Renal pelvis (tissue), 4 donors: ENCODE data around the gene IL2RA. TPM values are rescaled to one million over a fixed set of nuclear protein-coding genes. Genes with fewer than 3 reads are reported as not detected.

Experiments used
- DNase-seq: peaks from one replicate; pipeline ENCODE4 v3.0.0-alpha.2; 2013
- polyA plus RNA-seq, 3 donors: library from polyadenylated mRNA; unstranded; fragments of 120-200 nt; gene quantifications; one replicate each; pipeline ENCODE4 v1.2.1, GENCODE V29; 2013; ENCODE audit not compliant: insufficient read length in 3 of 3

IL2RA gene
- polyA plus RNA-seq, 3 donors = not detected

GRCh38 chr10:6040205-6040604, 22.0 kb downstream of the IL2RA start:
- DNase-seq = no peak

DNA sequence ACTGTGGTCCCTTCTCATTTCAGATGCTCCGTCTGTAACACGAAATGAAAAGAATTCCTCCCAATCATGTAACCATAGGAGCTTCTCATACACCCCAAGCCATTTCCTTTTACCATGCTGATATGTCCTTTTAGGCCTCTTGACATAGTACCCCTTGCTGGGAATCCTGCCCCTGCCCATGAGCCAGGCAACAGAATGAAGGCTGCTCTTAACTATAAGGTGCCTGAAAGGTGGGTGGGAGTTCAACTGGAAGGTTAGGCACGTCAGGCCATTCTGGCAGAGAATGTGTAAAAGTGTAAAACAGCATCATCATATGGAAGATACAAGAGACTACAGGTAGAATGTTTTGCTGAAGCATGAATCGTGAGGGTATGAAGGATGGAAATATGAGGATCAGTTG, 22.5 kb downstream of the IL2RA start:
- no peak for DNase-seq

DNA sequence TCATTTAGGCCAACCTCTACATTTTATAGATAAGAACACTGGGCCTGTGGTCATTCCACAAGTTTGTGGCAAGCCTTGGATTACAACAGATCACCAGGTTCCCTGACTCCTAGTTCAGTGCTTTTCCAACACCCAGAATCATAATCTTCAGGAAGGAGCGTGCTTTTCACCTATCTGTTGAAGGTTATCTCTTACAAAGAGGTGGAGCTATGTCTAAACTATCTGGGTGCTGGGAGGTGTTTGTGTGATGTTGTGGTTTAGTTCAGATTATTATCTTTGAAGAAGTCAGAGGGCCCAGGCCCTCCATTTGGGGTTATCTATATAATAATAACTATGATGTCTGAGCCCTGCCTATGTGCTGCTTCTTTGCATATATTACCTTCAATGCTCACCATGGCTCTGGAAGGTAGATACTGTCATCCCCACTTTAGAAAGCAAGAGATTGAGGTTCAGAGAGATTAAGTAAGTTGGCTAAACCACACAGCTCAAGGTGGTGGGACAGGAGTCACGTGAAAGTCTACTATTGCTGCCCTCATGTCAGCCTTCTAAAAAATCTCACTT, 24.0 kb downstream of the IL2RA start:
- DNase-seq = no peak

DNA sequence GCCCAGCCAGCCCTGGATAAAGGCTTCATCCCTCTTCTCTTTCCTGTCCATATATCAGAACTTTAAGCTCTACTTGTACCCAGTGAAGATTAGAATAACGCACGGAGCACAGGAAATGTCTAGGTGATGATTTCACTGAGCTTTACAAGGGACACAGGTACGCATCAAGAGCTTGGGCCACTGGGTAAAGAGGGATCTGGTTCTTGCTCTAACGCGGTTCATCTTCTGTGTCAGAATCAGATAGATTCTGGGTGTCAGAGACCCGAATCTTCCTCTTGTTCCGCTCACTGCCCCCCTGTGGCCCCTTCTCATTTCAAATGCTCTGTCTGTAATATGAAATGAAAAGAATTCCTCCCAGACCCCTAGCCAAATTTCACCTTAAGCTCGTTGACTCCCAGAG, 24.7 kb downstream of the IL2RA start:
- no peak for DNase-seq

GRCh38 chr10:6036861-6037321, 25.3 kb downstream of the IL2RA start:
- DNase-seq = no peak

- DNase-seq = no peak
Observed at GRCh38 chr10:6035931-6036575, 26.1 kb downstream of the IL2RA start.

DNA sequence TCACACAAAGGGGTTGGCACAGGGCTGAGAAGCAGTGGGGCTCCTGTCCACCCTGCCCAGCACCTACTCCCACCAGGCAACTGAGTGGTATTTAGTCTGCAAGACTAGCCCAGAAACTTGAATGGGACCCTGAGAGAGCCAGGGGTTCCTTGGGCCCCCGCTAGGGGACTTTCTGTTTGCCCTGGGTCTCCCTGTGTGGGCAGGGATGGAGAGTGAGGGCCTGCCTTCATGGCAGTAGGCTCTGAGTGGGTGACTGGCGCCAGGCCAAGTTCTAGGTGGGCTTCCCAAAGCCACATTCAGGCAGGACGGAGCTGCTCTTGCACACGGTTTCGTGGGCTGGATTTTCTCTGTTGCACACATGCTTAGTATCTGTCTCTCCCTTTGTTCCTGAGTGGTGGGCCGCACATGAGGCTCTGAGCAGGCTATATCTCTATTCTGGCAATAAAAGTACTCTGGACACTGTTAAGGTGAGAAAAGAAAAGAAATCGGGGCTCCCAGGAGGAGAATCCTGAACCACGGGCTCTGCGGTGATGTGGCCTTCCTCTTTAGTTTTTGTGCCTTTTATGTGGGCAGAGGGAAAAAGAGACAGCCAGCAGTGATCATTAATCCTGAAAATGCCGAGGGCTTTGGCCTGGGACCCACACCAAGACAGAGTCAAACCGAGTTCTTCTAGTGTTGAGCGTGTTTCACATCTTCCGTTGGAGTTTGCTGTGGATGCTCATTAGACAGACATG, 26.9 kb downstream of the IL2RA start:
- DNase-seq = no peak

DNA sequence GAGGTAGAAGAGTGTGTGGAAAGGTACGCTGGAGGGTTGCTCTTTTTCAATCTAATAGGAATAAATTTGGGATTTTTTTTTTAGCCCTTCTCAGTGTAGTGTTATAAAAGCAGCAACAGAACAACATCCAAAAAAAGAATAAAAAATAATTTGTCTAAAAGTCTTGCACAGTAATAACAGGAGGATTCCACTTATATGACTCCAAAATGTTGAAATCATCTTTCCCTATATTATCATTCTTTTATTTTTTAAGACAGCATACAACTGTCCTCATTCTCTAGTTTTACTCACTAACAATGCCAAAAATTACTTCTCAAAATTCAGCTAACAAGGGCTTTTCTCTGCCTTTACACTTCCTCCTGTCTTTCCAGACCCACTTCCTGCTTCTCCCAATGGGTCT, 27.8 kb downstream of the IL2RA start:
- DNase-seq = no peak

DNA sequence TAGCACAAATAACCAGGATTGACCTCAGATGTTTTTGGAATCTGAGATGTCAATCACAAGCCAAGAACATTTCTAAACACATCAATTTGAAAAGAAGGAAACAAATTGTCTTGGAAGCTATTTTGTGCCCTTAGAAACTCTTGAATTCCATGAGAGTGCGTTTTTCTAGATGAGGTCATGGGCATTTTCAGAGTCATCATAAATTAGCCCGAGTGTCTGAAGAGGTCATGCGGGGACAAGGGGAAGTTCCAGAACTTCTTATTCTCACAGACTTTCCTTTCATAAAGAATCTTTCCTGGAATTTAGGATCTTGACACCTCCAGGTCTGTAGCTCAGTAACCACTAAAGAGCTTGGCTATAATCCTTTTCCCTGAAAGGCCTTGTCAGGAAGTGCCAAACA, 28.2 kb downstream of the IL2RA start:
- no peak for DNase-seq

GRCh38 chr10:6030940-6031339, 31.2 kb downstream of the IL2RA start:
- no peak for DNase-seq

DNA sequence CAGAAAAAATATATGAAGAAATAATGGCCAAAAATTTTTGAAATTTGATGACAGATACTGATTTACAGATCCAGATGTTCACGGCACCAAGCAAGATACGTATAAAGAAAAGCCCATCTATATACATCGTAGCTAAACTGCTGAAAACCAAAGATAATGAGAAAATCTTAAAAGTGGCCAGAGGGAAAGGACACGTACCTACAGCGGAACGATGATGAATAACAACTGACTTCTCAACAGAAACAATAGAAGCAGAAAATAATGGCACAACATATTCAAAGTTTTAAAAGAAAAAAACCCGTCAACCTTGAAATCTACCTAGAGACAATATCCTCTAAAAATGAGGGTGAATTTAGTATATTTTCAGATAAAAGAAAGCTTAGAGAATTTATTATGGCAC, 31.9 kb downstream of the IL2RA start:
- no peak for DNase-seq

GRCh38 chr10:6027929-6028328, 34.2 kb downstream of the IL2RA start:
- DNase-seq = no peak

GRCh38 chr10:6025683-6026255, 36.4 kb downstream of the IL2RA start:
- no peak for DNase-seq

- DNase-seq = no peak
Observed at GRCh38 chr10:6024334-6024682, 37.9 kb downstream of the IL2RA start.

- no peak for DNase-seq
Observed at GRCh38 chr10:6023661-6024333, 38.4 kb downstream of the IL2RA start.

DNA sequence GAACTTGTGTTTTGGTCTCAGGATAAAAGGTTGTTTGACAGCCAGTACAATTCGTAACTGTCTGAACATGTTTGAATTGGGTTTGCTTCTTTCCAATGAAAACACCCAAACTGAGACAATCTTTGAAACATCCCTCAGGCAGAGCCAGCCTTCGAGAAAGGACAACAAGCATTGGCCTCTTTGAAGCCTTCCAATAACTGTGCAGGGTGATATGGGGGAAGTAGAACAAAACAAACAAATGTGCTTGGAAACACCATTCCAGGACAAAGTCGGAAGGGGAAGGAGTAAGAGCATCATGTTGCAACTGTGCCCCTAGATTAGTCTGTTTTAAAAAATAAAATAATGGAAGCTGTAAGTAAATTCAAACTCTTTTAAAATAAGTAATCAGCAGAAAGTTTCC, 39.5 kb downstream of the IL2RA start:
- DNase-seq = no peak

GRCh38 chr10:6020826-6021225, 41.3 kb downstream of the IL2RA start:
- no peak for DNase-seq

DNA sequence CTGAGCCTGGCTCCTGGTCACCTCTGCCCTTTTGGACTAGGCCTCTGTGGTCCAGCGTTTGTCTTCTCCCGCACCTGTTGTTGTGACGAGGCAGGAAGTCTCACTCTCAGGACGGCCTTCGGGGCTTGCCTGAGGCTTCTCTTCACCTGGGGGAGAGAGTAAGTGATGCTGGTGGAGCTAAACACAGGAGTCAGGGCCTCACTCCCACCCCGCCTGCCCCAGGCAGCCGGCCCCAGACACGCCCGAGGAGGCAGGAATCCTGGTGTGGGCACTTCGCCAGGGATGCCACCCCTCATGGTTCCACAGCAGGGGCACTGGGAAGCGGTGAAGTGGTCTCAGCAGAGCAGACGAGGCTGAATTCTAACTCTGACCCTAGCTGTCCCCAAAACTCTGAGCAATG, 42.4 kb downstream of the IL2RA start:
- no peak for DNase-seq

- no peak for DNase-seq
Observed at GRCh38 chr10:6019010-6019782, 43.0 kb downstream of the IL2RA start.

DNA sequence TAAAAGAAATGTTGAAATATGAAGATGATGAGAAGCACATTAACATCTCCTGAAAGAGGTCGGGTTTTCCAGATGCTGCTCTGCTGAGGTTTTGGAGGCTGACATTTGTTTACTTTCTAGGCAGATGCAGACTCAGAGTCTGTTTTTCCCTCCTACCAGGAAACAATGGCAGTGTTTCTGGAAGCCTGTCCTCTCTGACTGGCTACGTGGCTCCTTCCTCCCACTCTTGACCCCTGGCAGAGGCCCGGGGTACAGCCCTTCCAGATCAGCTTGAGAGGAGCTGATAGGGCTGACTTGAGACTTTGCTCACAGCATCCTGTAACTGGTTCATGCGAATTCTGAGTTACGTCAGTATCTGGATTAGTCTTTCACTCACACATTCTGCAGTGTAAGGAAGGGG, 43.7 kb downstream of the IL2RA start:
- DNase-seq = no peak

- no peak for DNase-seq
Observed at GRCh38 chr10:6017781-6018354, 44.3 kb downstream of the IL2RA start.
